Endothelial cell of umbilical vein (primary cell): Measurements from ENCODE around the gene TMEM119. TPM values are rescaled to one million over a fixed set of nuclear protein-coding genes. Genes with fewer than 3 reads are reported as not detected.

ENCODE experiments used
- BruUV-seq: library from RNA; stranded (reverse); fragments of 400-500 nt; replicated peaks from 2 replicates; lab custom pipeline; 2021; lab: Mats Ljungman, UMichigan
- CTCF ChIA-PET: fragments of 300-600, 350-600 bp; sonication (Branson Sonifier 250); formaldehyde crosslinking; loops from one replicate; lab custom pipeline; 2021; ENCODE audit warnings: antibody characterized with exemption, inconsistent platforms; lab: Charles Lee
- POLR2A ChIA-PET: fragments of 300-600, 350-600 bp; sonication (Branson Sonifier 250); formaldehyde crosslinking; loops from one replicate; lab custom pipeline; 2021; ENCODE audit warnings: antibody characterized with exemption, inconsistent platforms; lab: Charles Lee
- DNase-seq: peaks from one replicate; pipeline ENCODE4 v3.0.0-alpha.2; 2011; ENCODE audit warnings: low read depth, low spot score
- FAIRE-seq: peaks from 2 replicates; lab custom pipeline; 2011; peaks lifted over from hg19 to GRCh38; lab: Jason Lieb, UNC
- H2AFZ ChIP-seq: 2 replicates; pipeline ENCODE4 v1.6.0; 2012; ENCODE audit warnings: low read depth, low read length, control low read depth, inconsistent platforms
- H3K27ac ChIP-seq: 2 replicates; pipeline ENCODE4 v1.5.1; 2011; ENCODE audit warnings: low read depth, mild to moderate bottlenecking, control low read depth, low read length, moderate library complexity; ENCODE audit not compliant: insufficient read depth
- H3K27me3 ChIP-seq, 2 experiments: 2 replicates each; pipeline versions ENCODE4 v1.6.0 to v1.6.1; 2011; ENCODE audit warnings: low read length in 2 of 2, mixed read lengths in 1 of 2; ENCODE audit not compliant: control insufficient read depth in 2 of 2, insufficient read depth in 2 of 2
- H3K36me3 ChIP-seq, 2 experiments: 2 replicates in 1 of 2; 3 replicates in 1 of 2; pipeline ENCODE4 v1.5.1; 2011; ENCODE audit warnings: low read length in 2 of 2, mild to moderate bottlenecking in 1 of 2, moderate library complexity in 1 of 2; ENCODE audit not compliant: control insufficient read depth in 2 of 2, insufficient read depth in 2 of 2; ENCODE audit errors: extremely low read depth in 1 of 2
- H3K4me1 ChIP-seq: 3 replicates; pipeline ENCODE4 v1.5.1; 2011; ENCODE audit warnings: mild to moderate bottlenecking, low read length; ENCODE audit not compliant: control insufficient read depth, insufficient read depth; ENCODE audit errors: extremely low read depth
- H3K4me2 ChIP-seq: 2 replicates; pipeline ENCODE4 v1.6.1; 2011; ENCODE audit warnings: low read length, control low read depth, mixed read lengths; ENCODE audit not compliant: insufficient read depth
- H3K4me3 ChIP-seq, 3 experiments: fragments of 200-600 bp in 1 of 3; sonication (generic), shearing (Covaris generic) in 1 of 3; replicated peaks in 1 of 3; 2 replicates each; pipeline ENCODE4 v1.5.1; 2011 to 2016; ENCODE audit warnings: control low read depth in 3 of 3, low read length in 3 of 3, mild to moderate bottlenecking in 2 of 3, inconsistent platforms in 1 of 3, low read depth in 1 of 3, moderate library complexity in 1 of 3; ENCODE audit not compliant: insufficient read depth in 1 of 3
- H3K79me2 ChIP-seq: 2 replicates; pipeline ENCODE4 v1.6.0; 2012; ENCODE audit warnings: low read length, inconsistent platforms; ENCODE audit not compliant: control insufficient read depth, insufficient read depth
- H3K9ac ChIP-seq: replicated peaks from 2 replicates; pipeline ENCODE3; 2011; ENCODE audit warnings: low read length, control low read depth; ENCODE audit not compliant: insufficient read depth; ENCODE audit errors: extremely low read depth
- H3K9me1 ChIP-seq: replicated peaks from 3 replicates; pipeline ENCODE4 v1.6.0; 2011; ENCODE audit warnings: mild to moderate bottlenecking, low read length; ENCODE audit not compliant: control insufficient read depth, insufficient read depth; ENCODE audit errors: extremely low read depth
- H3K9me3 ChIP-seq: replicated peaks from 2 replicates; pipeline ENCODE4 v1.5.1; 2012; ENCODE audit warnings: low read length, inconsistent platforms; ENCODE audit not compliant: control insufficient read depth, insufficient read depth
- H4K20me1 ChIP-seq: replicated peaks from 2 replicates; pipeline ENCODE3; 2011; ENCODE audit warnings: mild to moderate bottlenecking, low read length; ENCODE audit not compliant: control insufficient read depth, insufficient read depth; ENCODE audit errors: extremely low read depth
- CTCF ChIP-seq, 2 donors: IDR thresholded peaks; 1 replicate in 1 of 2; 2 replicates in 1 of 2; pipeline ENCODE4 v1.5.1; 2011; ENCODE audit warnings: low read length in 2 of 2, mild to moderate bottlenecking in 2 of 2, moderate library complexity in 2 of 2, control low read depth in 1 of 2, inconsistent platforms in 1 of 2, low read depth in 1 of 2; ENCODE audit not compliant: insufficient read depth in 1 of 2; ENCODE audit errors: extremely low read depth in 1 of 2
- EZH2 ChIP-seq: IDR thresholded peaks from 2 replicates; pipeline ENCODE4 v1.6.1; 2012; ENCODE audit warnings: borderline replicate concordance, low read depth, mild to moderate bottlenecking, moderate library complexity, low read length, inconsistent platforms; ENCODE audit not compliant: severe bottlenecking
- FOS ChIP-seq: IDR thresholded peaks from 2 replicates; pipeline ENCODE4 v1.6.1; 2011; ENCODE audit warnings: mild to moderate bottlenecking, low read length, moderate library complexity, borderline replicate concordance; ENCODE audit not compliant: insufficient read depth
- GATA2 ChIP-seq: IDR thresholded peaks from 2 replicates; pipeline ENCODE4 v1.7.0; 2011; ENCODE audit warnings: low read depth, mild to moderate bottlenecking, moderate library complexity, mixed read lengths, low read length; ENCODE audit not compliant: insufficient read length, insufficient read depth
- JUN ChIP-seq: IDR thresholded peaks from 2 replicates; pipeline ENCODE4 v1.6.1; 2011; ENCODE audit warnings: borderline replicate concordance, low read depth; ENCODE audit not compliant: insufficient read length, insufficient read depth
- MYC ChIP-seq: IDR thresholded peaks from one replicate; pipeline ENCODE4 v1.6.1; 2011; ENCODE audit warnings: mild to moderate bottlenecking, low read depth, low read length
- POLR2A ChIP-seq: IDR thresholded peaks from 2 replicates; pipeline ENCODE4 v1.6.1; 2012; ENCODE audit warnings: low read depth, mild to moderate bottlenecking, control low read depth, low read length
- POLR2AphosphoS5 ChIP-seq: IDR thresholded peaks from 2 replicates; pipeline ENCODE4 v1.6.1; 2012; ENCODE audit warnings: low read depth, mild to moderate bottlenecking, control low read depth, low read length, moderate library complexity; ENCODE audit not compliant: insufficient read depth
- dilution Hi-C: fragments of 300-500 bp; cut with MboI; formaldehyde crosslinking; loops from one replicate; pipeline ENCODE4 v1.15.0; 2019; ENCODE audit warnings: low sequenced_read_pairs; ENCODE audit not compliant: extremely low pct_ligation_motif_present
- intact Hi-C: fragments of 100-400 bp; cut with micrococcal nuclease; formaldehyde crosslinking; loops from one replicate; pipeline ENCODE4 v1.10.0; 2022
- polyA plus RNA-seq, 4 experiments: library from polyadenylated mRNA; depleted of rRNA in 3 of 4; stranded (reverse) in 3 of 4; unstranded in 1 of 4; fragments of >200 nt; gene quantifications; 2 replicates each; pipeline versions ENCODE4 v1.2.1 to v1.2.3, GENCODE V29; 2011 to 2012; ENCODE audit warnings: missing spikeins in 1 of 4
- total RNA-seq: library from RNA; stranded (reverse); gene quantifications from 2 replicates; pipeline ENCODE4 v1.2.3, GENCODE V29; 2021
- TF ChIP-seq, protein P1 (sequence below): IDR thresholded peaks from 2 replicates; pipeline ENCODE4 v1.6.1; 2011; ENCODE audit not compliant: insufficient read depth, insufficient read length

The TMEM119 gene
- total and polyA plus RNA-seq, 2 donors (not counting 3 experiments of a cell fraction or from before 2014, with no cell fraction given) = not detected

DNA sequence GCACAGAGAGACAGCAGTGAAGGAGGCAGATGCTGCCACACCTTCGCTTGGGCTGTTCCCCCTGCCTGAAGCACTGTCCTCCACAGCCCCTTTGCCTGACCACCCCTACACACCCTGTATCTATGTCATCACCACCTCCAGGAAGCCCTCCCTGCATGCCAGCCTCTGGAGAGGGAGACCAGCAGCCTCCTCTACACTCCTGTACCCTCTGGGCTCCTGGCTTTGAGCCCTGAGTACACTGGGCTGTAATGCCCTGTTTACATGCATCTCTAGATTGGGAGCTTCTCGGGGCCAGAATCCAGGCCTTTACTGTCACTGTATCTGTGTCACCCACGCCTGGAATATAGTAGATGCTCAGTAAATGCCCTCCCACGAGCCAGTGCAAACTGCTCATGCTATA, 5.9 kb upstream of the TMEM119 start:
- TF ChIP-seq MYC = no peak
- TF ChIP-seq, protein P1, sequence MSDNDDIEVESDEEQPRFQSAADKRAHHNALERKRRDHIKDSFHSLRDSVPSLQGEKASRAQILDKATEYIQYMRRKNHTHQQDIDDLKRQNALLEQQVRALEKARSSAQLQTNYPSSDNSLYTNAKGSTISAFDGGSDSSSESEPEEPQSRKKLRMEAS = no peak
- no peak for TF ChIP-seq CTCF (IDR thresholded peaks at IDR 0.05; ENCODE audit: extremely low read depth in 1 of 2, insufficient read depth in 1 of 2, low read depth in 1 of 2, low read length in 2 of 2)
- no peak for TF ChIP-seq FOS
- no peak for TF ChIP-seq JUN
- no peak for TF ChIP-seq POLR2AphosphoS5
- no peak for TF ChIP-seq POLR2A
- TF ChIP-seq GATA2 = no peak
- no peak for TF ChIP-seq EZH2
- no peaks in the 10 kb centered on the region for H3K9me3 ChIP-seq
- CTCF ChIA-PET = interaction anchor here (0.8 kb wide), 1 partner anchor 17 kb away, joined by 3 read pairs; no protein-coding TSS in a partner anchor
- no peaks in the 10 kb centered on the region for H3K79me2 ChIP-seq
- H3K4me1 ChIP-seq = no peaks in the 10 kb centered on the region
- FAIRE-seq = no peak
- H4K20me1 ChIP-seq = no peaks in the 10 kb centered on the region
- no peaks in the 10 kb centered on the region for H3K9me1 ChIP-seq
- no peak overlapping the region for H2AFZ ChIP-seq
- dilution Hi-C loops (no loop called here), intact Hi-C loops (no loop called here)
- BruUV-seq = no TSS peak
- no peak overlapping the region for H3K9ac ChIP-seq
- H3K4me3 ChIP-seq = no peak overlapping the region
- DNase-seq = no peak
- no peaks in the 10 kb centered on the region for H3K36me3 ChIP-seq
- H3K4me2 ChIP-seq = no peak overlapping the region
- no peaks in the 10 kb centered on the region for H3K27me3 ChIP-seq
- POLR2A ChIA-PET = no interaction called here
- no peak overlapping the region for H3K27ac ChIP-seq
